GM23338 (cell line): ENCODE data around the gene GNAT1. TPM values are rescaled to one million over a fixed set of nuclear protein-coding genes. Genes with fewer than 3 reads are reported as not detected.
A peak's percentile ranks its signal among the peaks of the same experiment; 100 is the strongest.

Source experiments
- ATAC-seq: fragments of 200-7000 bp; cut with Tn5 transposase; 3 replicates; pipeline ENCODE4 v1.9.1; 2020
- DNase-seq: peaks from one replicate; pipeline ENCODE4 v3.0.0-alpha.2; 2015; ENCODE audit warnings: low spot score
- H2AFZ ChIP-seq: fragments of 200-600 bp; sonication (generic); 2 replicates; pipeline ENCODE4 v1.8.0; 2016; ENCODE audit warnings: antibody characterized with exemption, mild to moderate bottlenecking, moderate library complexity
- H3F3A ChIP-seq: fragments of 200-600 bp; sonication (generic); replicated peaks from 2 replicates; pipeline ENCODE4 v1.8.0; 2017; ENCODE audit warnings: antibody characterized with exemption, mixed run types, low read depth
- H3K27ac ChIP-seq: fragments of 200-600 bp; sonication (generic); 2 replicates; pipeline ENCODE4 v1.6.1; 2016; ENCODE audit warnings: low read depth
- H3K27me3 ChIP-seq: fragments of 200-600 bp; sonication (generic); 2 replicates; pipeline ENCODE4 v1.8.0; 2016; ENCODE audit warnings: mild to moderate bottlenecking, mixed run types, moderate library complexity; ENCODE audit not compliant: insufficient read depth
- H3K36me3 ChIP-seq: fragments of 200-600 bp; sonication (generic); 2 replicates; pipeline ENCODE4 v1.8.0; 2016; ENCODE audit warnings: mild to moderate bottlenecking; ENCODE audit not compliant: insufficient read depth
- H3K4me1 ChIP-seq: fragments of 200-600 bp; sonication (generic); 2 replicates; pipeline ENCODE4 v1.8.0; 2016; ENCODE audit warnings: mild to moderate bottlenecking, moderate library complexity; ENCODE audit not compliant: insufficient read depth
- H3K4me2 ChIP-seq: fragments of 200-600 bp; sonication (generic); 2 replicates; pipeline ENCODE4 v1.7.1; 2017; ENCODE audit warnings: mixed run types
- H3K4me3 ChIP-seq: fragments of 200-600 bp; sonication (generic); 2 replicates; pipeline ENCODE4 v1.6.1; 2016; ENCODE audit warnings: mixed run types
- H3K79me2 ChIP-seq: fragments of 200-600 bp; sonication (generic); replicated peaks from 2 replicates; pipeline ENCODE4 v1.8.0; 2017; ENCODE audit warnings: mild to moderate bottlenecking; ENCODE audit not compliant: insufficient read depth
- H3K9me2 ChIP-seq: fragments of 200-600 bp; sonication (generic); 2 replicates; pipeline ENCODE4 v1.8.0; 2017; ENCODE audit not compliant: insufficient read depth
- H4K20me1 ChIP-seq: fragments of 200-600 bp; sonication (generic); replicated peaks from 2 replicates; pipeline ENCODE4 v1.8.0; 2017; ENCODE audit warnings: mild to moderate bottlenecking; ENCODE audit not compliant: insufficient read depth
- H3K27ac Mint-ChIP-seq: 2 replicates; pipeline ENCODE4 v1.8.0; 2020; ENCODE audit warnings: inconsistent platforms, mild to moderate bottlenecking, moderate library complexity, mixed read lengths
- H3K27me3 Mint-ChIP-seq: 3 replicates; pipeline ENCODE4 v1.8.0; 2022; ENCODE audit warnings: low read depth, mild to moderate bottlenecking, moderate library complexity, mixed read lengths, inconsistent platforms; ENCODE audit not compliant: insufficient read depth, poor library complexity
- H3K36me3 Mint-ChIP-seq: 3 replicates; pipeline ENCODE4 v1.8.0; 2021; ENCODE audit warnings: low read depth, mild to moderate bottlenecking, inconsistent platforms, moderate library complexity, mixed read lengths
- H3K4me1 Mint-ChIP-seq: 3 replicates; pipeline ENCODE4 v1.8.0; 2020; ENCODE audit warnings: mild to moderate bottlenecking, inconsistent platforms, mixed read lengths
- H3K4me3 Mint-ChIP-seq: 3 replicates; pipeline ENCODE4 v1.8.0; 2021; ENCODE audit warnings: moderate library complexity, mild to moderate bottlenecking, inconsistent platforms, mixed read lengths
- H3K9me3 Mint-ChIP-seq: 3 replicates; pipeline ENCODE4 v1.8.0; 2020; ENCODE audit warnings: moderate library complexity, mild to moderate bottlenecking, inconsistent platforms, mixed read lengths
- CREB1 ChIP-seq: fragments of 250-450 bp; sonication (Bioruptor Pico); IDR thresholded peaks from 2 replicates; pipeline ENCODE4 v1.5.0; 2020; ENCODE audit warnings: low read depth, mild to moderate bottlenecking, moderate library complexity
- CTCF ChIP-seq, 2 experiments: fragments of 200-600 bp in 1 of 2; sonication (generic) in 1 of 2; conservative IDR thresholded peaks; 2 replicates each; pipeline versions ENCODE4 v1.5.1 to v1.6.1; 2016 to 2017; ENCODE audit warnings: antibody characterized with exemption in 2 of 2, low read depth in 2 of 2, mild to moderate bottlenecking in 2 of 2, moderate library complexity in 1 of 2
- ETS1 ChIP-seq: IDR thresholded peaks from 2 replicates; pipeline ENCODE4 v1.6.1; 2016; ENCODE audit warnings: antibody characterized with exemption
- EZH2 ChIP-seq: fragments of 200-600 bp; sonication (generic); IDR thresholded peaks from one replicate; pipeline ENCODE4 v1.8.0; 2017; ENCODE audit warnings: antibody characterized with exemption, mild to moderate bottlenecking, low read depth; ENCODE audit not compliant: unreplicated experiment
- EZH2phosphoT487 ChIP-seq: fragments of 200-600 bp; sonication (generic); IDR thresholded peaks from one replicate; pipeline ENCODE4 v1.8.1; 2018; ENCODE audit warnings: antibody characterized with exemption; ENCODE audit not compliant: unreplicated experiment
- JUNB ChIP-seq: IDR thresholded peaks from one replicate; pipeline ENCODE4 v1.6.1; 2016; ENCODE audit warnings: antibody characterized with exemption; ENCODE audit not compliant: unreplicated experiment
- NANOG ChIP-seq: IDR thresholded peaks from 2 replicates; pipeline ENCODE4 v1.6.1; 2016; ENCODE audit warnings: antibody characterized with exemption, borderline replicate concordance
- POLR2AphosphoS5 ChIP-seq: IDR thresholded peaks from 2 replicates; pipeline ENCODE4 v1.6.1; 2016; ENCODE audit warnings: antibody characterized with exemption, low read depth
- REST ChIP-seq: IDR thresholded peaks from one replicate; pipeline ENCODE4 v1.6.1; 2018; ENCODE audit warnings: antibody characterized with exemption; ENCODE audit not compliant: unreplicated experiment
- ZNF114 ChIP-seq: fragments of 250-450 bp; sonication (Bioruptor Pico); IDR thresholded peaks from 2 replicates; pipeline ENCODE4 v1.5.0; 2020; ENCODE audit warnings: mild to moderate bottlenecking, moderate library complexity
- ZNF331 ChIP-seq: fragments of 250-450 bp; sonication (Bioruptor Pico); IDR thresholded peaks from 2 replicates; pipeline ENCODE4 v1.5.0; 2020; ENCODE audit warnings: low read depth, mild to moderate bottlenecking, moderate library complexity
- ZNF462 ChIP-seq: fragments of 250-450 bp; sonication (Bioruptor Pico); IDR thresholded peaks from 2 replicates; pipeline ENCODE4 v1.5.0; 2020; ENCODE audit warnings: mild to moderate bottlenecking, moderate library complexity
- polyA plus RNA-seq: library from polyadenylated mRNA; unstranded; fragments of >200 nt; fragmentation: Nextera tagmentation; extraction: Ambion mirVana; gene quantifications from 2 replicates; pipeline ENCODE4 v1.2.1, GENCODE V29; 2016
- total RNA-seq: library from RNA; depleted of rRNA; stranded (reverse); fragments of >200 nt; shearing (Covaris generic); gene quantifications from 2 replicates; pipeline ENCODE4 v1.2.3, GENCODE V29; 2014

The GNAT1 gene
- total and polyA plus RNA-seq, 2 experiments from 2014 or later, result not detected

GRCh38 chr3:50203809-50204803, 12.7 kb downstream of the GNAT1 start:
- H3K79me2 ChIP-seq, result no peaks in the 10 kb centered on the region
- H3K27me3 ChIP-seq, result peaks cover 29% of the 10 kb centered on the region
- no peak overlapping the region for H3K27ac ChIP-seq
- Mint-ChIP-seq H3K36me3 (no peaks in the 10 kb centered on the region), H3K4me3 (peak overlapping the region; percentile 59; the same call in 1 of the 3 replicates), H3K4me1 (peaks cover 14% of the 10 kb centered on the region), H3K9me3 (no peaks in the 10 kb centered on the region), H3K27me3 (peaks cover 27% of the 10 kb centered on the region), H3K27ac (no peak overlapping the region)
- DNase-seq (no peak), ATAC-seq (no peak)
- TF ChIP-seq ETS1 (no peak), CTCF (conservative IDR thresholded peaks at IDR 0.05; ENCODE audit: low read depth in 2 of 2) (no peak), ZNF462 (CRISPR knock-in tag) (no peak), EZH2phosphoT487 (no peak), JUNB (no peak), ZNF114 (CRISPR knock-in tag) (no peak), EZH2 (no peak), ZNF331 (no peak), REST (no peak), NANOG (no peak), CREB1 (CRISPR knock-in tag) (no peak), POLR2AphosphoS5 (no peak)
- no peaks in the 10 kb centered on the region for H3K9me2 ChIP-seq
- H3K36me3 ChIP-seq, result no peaks in the 10 kb centered on the region
- H2AFZ ChIP-seq, result no peak overlapping the region; the same call in 1 of the 2 replicates
- H3K4me3 ChIP-seq, result peak overlapping the region; percentile 75
- 0 out of 2 replicates have a peak, but pooled peaks cover 4% of the 10 kb centered on the region for H3F3A ChIP-seq
- H3K4me1 ChIP-seq, result no peaks in the 10 kb centered on the region
- H3K4me2 ChIP-seq, result peak overlapping the region; percentile 75; the same call in 1 of the 2 replicates
- no peaks in the 10 kb centered on the region for H4K20me1 ChIP-seq
